Measurements from ENCODE around the gene PPP1R1B.

PPP1R1B gene

DNA sequence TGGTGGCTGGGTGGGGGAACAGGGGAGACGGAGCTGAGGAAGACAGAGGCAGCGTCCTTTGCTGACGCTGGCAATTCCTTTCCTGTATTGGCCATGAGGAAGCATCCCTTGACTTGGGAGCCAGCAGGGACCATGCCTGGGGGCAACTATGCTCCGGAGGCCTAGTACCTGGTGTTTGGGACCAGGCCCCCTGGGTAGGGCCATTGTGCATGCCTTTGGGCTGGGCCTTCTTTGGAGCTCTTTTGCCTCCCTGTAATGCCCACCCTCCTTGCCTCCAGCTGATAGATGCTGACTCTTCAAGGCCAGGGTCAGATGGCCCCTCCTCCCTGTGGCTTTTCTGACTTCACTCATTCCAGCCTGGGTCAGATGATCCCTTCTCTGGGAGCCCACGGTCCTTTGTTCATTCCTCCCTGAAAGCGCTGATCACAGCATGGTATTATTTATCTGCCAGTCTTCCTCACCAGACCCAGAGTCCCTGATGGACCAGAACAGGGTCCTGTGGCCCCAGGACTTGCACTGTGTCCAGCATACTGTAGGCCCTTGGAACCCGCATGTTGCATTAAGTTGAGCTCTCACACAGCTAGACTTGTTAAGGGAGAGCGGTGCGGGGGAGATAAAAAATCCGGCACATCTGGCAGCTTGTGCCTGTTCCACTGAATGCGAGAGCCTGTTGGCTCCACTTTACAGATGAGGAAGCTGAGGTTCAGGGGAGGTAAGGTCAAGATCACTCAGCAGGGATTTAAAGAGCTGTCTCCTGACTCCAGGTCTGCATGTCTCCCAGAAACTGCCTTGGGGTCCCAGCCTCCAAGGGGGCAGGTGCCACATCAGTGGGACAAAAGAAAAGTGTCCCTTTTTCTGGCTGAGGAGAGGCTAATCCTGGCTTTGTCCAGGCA lies 13.1 kb downstream of the PPP1R1B start:
- H3K36me3 ChIP-seq (ENCODE audit: insufficient read depth, low read depth, low read length), result no peaks in the 10 kb centered on the region

GRCh38 chr17:39640591-39641031 lies 13.9 kb downstream of the PPP1R1B start:
- H3K9ac ChIP-seq (ENCODE audit: low read depth, low read length), result no peak overlapping the region
- H3K4me1 ChIP-seq (ENCODE audit: insufficient read depth, low read length), result peaks cover 32% of the 10 kb centered on the region; the same call in 1 of the 2 replicates
- no peak overlapping the region for H3K27ac ChIP-seq (ENCODE audit: low read length)
- no peak overlapping the region for H3K4me3 ChIP-seq (ENCODE audit: low read length)
- no peaks in the 10 kb centered on the region for H3K9me3 ChIP-seq (ENCODE audit: insufficient read depth, low read depth, low read length)
- no peaks in the 10 kb centered on the region for H3K27me3 ChIP-seq (ENCODE audit: insufficient read depth, low read length)
- H3K36me3 ChIP-seq (ENCODE audit: insufficient read depth, low read depth, low read length), result no peaks in the 10 kb centered on the region

More for the DNA sequence above, 13.1 kb downstream of the PPP1R1B start:
- Histone ChIP-seq H3K4me3 (ENCODE audit: low read length) (no peak overlapping the region), H3K9ac (ENCODE audit: low read depth, low read length) (0 out of 2 replicates have a peak overlapping the region, but pooled peaks have one; percentile 33), H3K4me1 (ENCODE audit: insufficient read depth, low read length) (peaks cover 26% of the 10 kb centered on the region; the same call in 1 of the 2 replicates), H3K27ac (ENCODE audit: low read length) (no peak overlapping the region), H3K27me3 (ENCODE audit: insufficient read depth, low read length) (no peaks in the 10 kb centered on the region), H3K9me3 (ENCODE audit: insufficient read depth, low read depth, low read length) (no peaks in the 10 kb centered on the region)

- Histone ChIP-seq H3K9ac (ENCODE audit: low read depth, low read length) (no peak overlapping the region), H3K4me3 (ENCODE audit: low read length) (no peak overlapping the region), H3K27me3 (ENCODE audit: insufficient read depth, low read length) (no peaks in the 10 kb centered on the region), H3K9me3 (ENCODE audit: insufficient read depth, low read depth, low read length) (no peaks in the 10 kb centered on the region), H3K36me3 (ENCODE audit: insufficient read depth, low read depth, low read length) (no peaks in the 10 kb centered on the region), H3K27ac (ENCODE audit: low read length) (no peak overlapping the region), H3K4me1 (ENCODE audit: insufficient read depth, low read length) (peaks cover 27% of the 10 kb centered on the region; the same call in 1 of the 2 replicates)
These were observed 14.3 kb downstream of the PPP1R1B start for GRCh38 chr17:39641097-39641496.

- Histone ChIP-seq H3K9ac (ENCODE audit: low read depth, low read length) (no peak overlapping the region), H3K9me3 (ENCODE audit: insufficient read depth, low read depth, low read length) (no peaks in the 10 kb centered on the region), H3K27me3 (ENCODE audit: insufficient read depth, low read length) (no peaks in the 10 kb centered on the region), H3K27ac (ENCODE audit: low read length) (no peak overlapping the region), H3K4me1 (ENCODE audit: insufficient read depth, low read length) (peaks cover 20% of the 10 kb centered on the region; the same call in 1 of the 2 replicates), H3K36me3 (ENCODE audit: insufficient read depth, low read depth, low read length) (no peaks in the 10 kb centered on the region), H3K4me3 (ENCODE audit: low read length) (no peak overlapping the region)
These were observed 15.1 kb downstream of the PPP1R1B start for GRCh38 chr17:39641883-39642282.

DNA sequence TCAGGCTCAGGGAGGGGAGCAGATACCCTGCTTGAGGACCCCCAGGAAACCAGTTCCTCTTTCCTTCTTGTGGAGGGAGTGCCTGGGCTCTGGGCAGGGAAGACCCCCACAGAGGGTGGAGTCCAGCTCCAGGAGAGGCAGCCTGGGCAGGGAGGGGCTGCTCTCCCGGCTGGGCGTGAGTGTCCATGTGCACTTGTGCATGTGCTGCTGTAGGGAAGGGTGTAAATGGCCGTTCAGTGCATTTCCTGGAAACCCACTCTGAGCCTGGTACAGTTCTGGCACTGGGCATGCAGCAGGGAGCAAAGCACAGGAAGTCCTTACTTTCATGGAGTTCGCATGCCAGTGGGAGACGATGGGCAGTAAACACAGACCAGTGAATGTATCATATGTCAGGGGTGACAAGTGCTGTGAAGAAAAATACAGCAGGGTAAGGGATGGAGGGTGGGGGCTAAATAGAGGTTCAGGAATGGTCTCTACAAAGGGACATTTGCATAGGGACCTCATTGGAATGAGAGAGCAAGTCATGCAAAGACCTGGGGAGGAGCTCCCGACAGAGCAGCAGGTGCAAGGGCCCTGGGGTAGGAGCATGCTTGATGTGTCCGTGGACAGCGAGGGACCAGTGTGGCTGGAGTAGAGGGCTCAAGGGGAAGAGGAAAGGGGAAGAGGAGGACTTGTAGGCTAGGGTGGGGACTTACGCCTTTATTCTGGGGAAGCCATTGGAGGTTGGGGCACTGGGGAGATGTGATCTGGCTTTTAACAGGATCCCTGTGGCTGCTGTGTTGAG lies 15.7 kb downstream of the PPP1R1B start:
- H3K4me1 ChIP-seq (ENCODE audit: insufficient read depth, low read length), result peaks cover 20% of the 10 kb centered on the region; the same call in 1 of the 2 replicates

DNA sequence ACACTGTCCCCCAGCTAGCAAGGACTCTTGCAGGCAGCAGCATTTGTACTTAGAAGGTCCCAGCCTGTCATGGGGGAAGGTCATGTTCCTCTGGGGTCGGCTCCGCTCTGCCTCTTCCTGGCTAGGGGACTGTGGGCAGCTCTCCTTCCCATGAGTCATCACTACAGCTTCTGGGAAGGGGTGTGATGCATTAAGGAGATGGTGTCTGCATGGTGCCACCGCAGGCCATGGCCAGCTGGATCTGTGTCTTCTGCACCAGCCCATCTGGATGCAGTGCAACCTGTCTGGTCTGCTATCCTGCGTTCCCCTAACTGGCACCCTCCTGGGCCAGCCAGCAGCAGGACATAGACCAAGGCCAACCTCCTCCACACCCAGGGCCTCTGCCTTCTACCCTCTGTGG lies 16.5 kb downstream of the PPP1R1B start:
- Histone ChIP-seq H3K4me1 (ENCODE audit: insufficient read depth, low read length) (peaks cover 20% of the 10 kb centered on the region; the same call in 1 of the 2 replicates), H3K36me3 (ENCODE audit: insufficient read depth, low read depth, low read length) (no peaks in the 10 kb centered on the region), H3K4me3 (ENCODE audit: low read length) (no peak overlapping the region), H3K9ac (ENCODE audit: low read depth, low read length) (no peak overlapping the region), H3K27ac (ENCODE audit: low read length) (no peak overlapping the region), H3K9me3 (ENCODE audit: insufficient read depth, low read depth, low read length) (no peaks in the 10 kb centered on the region), H3K27me3 (ENCODE audit: insufficient read depth, low read length) (no peaks in the 10 kb centered on the region)

More for the DNA sequence above, 15.7 kb downstream of the PPP1R1B start:
- Histone ChIP-seq H3K4me3 (ENCODE audit: low read length) (no peak overlapping the region), H3K36me3 (ENCODE audit: insufficient read depth, low read depth, low read length) (no peaks in the 10 kb centered on the region), H3K9ac (ENCODE audit: low read depth, low read length) (no peak overlapping the region), H3K27me3 (ENCODE audit: insufficient read depth, low read length) (no peaks in the 10 kb centered on the region), H3K9me3 (ENCODE audit: insufficient read depth, low read depth, low read length) (no peaks in the 10 kb centered on the region), H3K27ac (ENCODE audit: low read length) (no peak overlapping the region)

- no peaks in the 10 kb centered on the region for H3K9me3 ChIP-seq (ENCODE audit: insufficient read depth, low read depth, low read length)
- no peak overlapping the region for H3K9ac ChIP-seq (ENCODE audit: low read depth, low read length)
- no peaks in the 10 kb centered on the region for H3K27me3 ChIP-seq (ENCODE audit: insufficient read depth, low read length)
- H3K36me3 ChIP-seq (ENCODE audit: insufficient read depth, low read depth, low read length), result no peaks in the 10 kb centered on the region
- no peak overlapping the region for H3K4me3 ChIP-seq (ENCODE audit: low read length)
- peaks cover 9% of the 10 kb centered on the region; the same call in 1 of the 2 replicates for H3K4me1 ChIP-seq (ENCODE audit: insufficient read depth, low read length)
- H3K27ac ChIP-seq (ENCODE audit: low read length), result no peak overlapping the region
These were observed 20.5 kb downstream of the PPP1R1B start for GRCh38 chr17:39647256-39647655.

- Histone ChIP-seq H3K4me1 (ENCODE audit: insufficient read depth, low read length) (peaks cover 17% of the 10 kb centered on the region; the same call in 1 of the 2 replicates), H3K27me3 (ENCODE audit: insufficient read depth, low read length) (no peaks in the 10 kb centered on the region), H3K27ac (ENCODE audit: low read length) (no peak overlapping the region), H3K9ac (ENCODE audit: low read depth, low read length) (no peak overlapping the region), H3K4me3 (ENCODE audit: low read length) (no peak overlapping the region), H3K9me3 (ENCODE audit: insufficient read depth, low read depth, low read length) (no peaks in the 10 kb centered on the region), H3K36me3 (ENCODE audit: insufficient read depth, low read depth, low read length) (no peaks in the 10 kb centered on the region)
These were observed 22.0 kb downstream of the PPP1R1B start for GRCh38 chr17:39648616-39649366.

DNA sequence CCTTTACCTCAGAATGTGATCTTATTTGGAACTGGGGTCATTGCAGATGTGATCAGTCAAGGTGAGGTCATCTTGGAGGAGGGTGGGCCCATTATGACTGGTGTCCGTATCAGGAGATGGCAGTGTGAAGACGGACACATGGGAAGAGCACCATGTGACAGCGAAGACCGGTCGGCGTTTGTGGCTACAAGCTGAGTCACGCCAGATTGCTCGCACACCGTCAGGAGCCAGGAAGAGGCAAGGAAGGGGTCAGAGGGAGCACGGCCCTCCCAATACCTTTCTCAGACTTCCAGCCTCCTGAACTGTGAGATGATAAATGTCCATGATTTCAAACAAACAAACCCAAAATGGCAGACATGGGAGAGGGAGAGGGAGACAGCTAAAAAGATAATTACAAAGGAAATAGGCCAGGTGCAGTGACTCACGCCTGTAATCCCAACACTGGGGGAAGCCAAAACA lies 23.4 kb downstream of the PPP1R1B start:
- Histone ChIP-seq H3K36me3 (ENCODE audit: insufficient read depth, low read depth, low read length) (peaks cover 5% of the 10 kb centered on the region; the same call in 1 of the 2 replicates), H3K9ac (ENCODE audit: low read depth, low read length) (no peak overlapping the region), H3K9me3 (ENCODE audit: insufficient read depth, low read depth, low read length) (no peaks in the 10 kb centered on the region), H3K4me1 (ENCODE audit: insufficient read depth, low read length) (peaks cover 14% of the 10 kb centered on the region; the same call in 1 of the 2 replicates), H3K27me3 (ENCODE audit: insufficient read depth, low read length) (no peaks in the 10 kb centered on the region), H3K4me3 (ENCODE audit: low read length) (no peak overlapping the region), H3K27ac (ENCODE audit: low read length) (no peak overlapping the region)

- Histone ChIP-seq H3K4me1 (ENCODE audit: insufficient read depth, low read length) (peaks cover 9% of the 10 kb centered on the region; the same call in 1 of the 2 replicates), H3K4me3 (ENCODE audit: low read length) (no peak overlapping the region), H3K9ac (ENCODE audit: low read depth, low read length) (peak overlapping the region; percentile 19; the same call in 1 of the 2 replicates), H3K36me3 (ENCODE audit: insufficient read depth, low read depth, low read length) (peaks cover 9% of the 10 kb centered on the region; the same call in 1 of the 2 replicates), H3K27ac (ENCODE audit: low read length) (peak overlapping the region; percentile 16), H3K9me3 (ENCODE audit: insufficient read depth, low read depth, low read length) (no peaks in the 10 kb centered on the region), H3K27me3 (ENCODE audit: insufficient read depth, low read length) (no peaks in the 10 kb centered on the region)
These were observed 25.3 kb downstream of the PPP1R1B start for GRCh38 chr17:39651923-39652586.

Measured in iPS-20b (cell line).